ENCODE measurements around the gene LAMB1.
"Not testable (repeated sequence)": the region's sequence is repeated elsewhere in the genome, so short reads cannot be mapped to it uniquely, and the experiment has no call there.

Gene LAMB1

DNA sequence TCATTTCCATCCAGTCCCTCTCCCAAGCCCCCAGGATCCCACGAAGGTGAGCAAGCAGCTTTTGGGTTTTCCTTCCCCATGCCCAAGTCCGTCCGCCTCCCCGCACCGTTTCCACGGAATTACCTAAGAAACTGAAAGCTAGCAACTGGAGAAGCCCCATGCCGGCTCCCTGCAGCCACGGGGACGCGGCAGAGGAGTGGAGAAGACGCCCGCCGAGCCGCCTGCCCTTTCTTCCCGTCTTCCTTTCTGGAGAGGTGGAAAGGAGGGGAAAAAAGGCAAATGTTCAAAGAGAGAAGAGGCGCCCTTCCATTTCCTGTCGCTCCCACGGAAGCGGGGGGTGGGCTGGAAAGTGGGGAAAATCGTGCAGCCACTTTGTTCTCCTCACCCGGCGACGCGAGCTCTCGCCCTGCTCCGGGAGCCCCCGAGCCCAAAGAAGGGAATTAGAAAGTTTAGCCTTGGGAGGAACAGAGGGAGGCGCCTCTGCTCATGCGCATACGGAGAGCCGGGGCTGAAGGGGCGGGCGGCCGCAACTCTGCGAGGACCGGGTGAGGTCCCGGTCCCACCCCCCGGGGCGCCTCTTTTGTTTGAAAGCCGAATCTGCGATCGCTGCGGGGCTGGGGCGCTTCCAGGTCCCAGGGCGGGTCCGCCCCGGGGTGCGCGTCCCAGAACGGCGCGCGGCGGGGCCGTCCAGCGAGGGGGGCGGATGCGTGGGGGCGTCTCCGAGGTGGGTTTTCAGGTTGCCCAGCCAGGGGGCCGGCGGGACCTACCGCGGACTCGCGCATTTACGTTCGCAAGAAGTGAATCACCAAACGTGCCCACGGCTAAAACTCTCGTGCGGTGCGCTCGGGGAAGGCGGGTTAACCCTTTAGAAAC lies at the start of gene LAMB1:
TSS of gene LAMB1 (minus strand) at position 436 of the 873 bp plus-strand sequence. CDS start at position 160, 276 bp downstream.
- no peak for DNase-seq

DNA sequence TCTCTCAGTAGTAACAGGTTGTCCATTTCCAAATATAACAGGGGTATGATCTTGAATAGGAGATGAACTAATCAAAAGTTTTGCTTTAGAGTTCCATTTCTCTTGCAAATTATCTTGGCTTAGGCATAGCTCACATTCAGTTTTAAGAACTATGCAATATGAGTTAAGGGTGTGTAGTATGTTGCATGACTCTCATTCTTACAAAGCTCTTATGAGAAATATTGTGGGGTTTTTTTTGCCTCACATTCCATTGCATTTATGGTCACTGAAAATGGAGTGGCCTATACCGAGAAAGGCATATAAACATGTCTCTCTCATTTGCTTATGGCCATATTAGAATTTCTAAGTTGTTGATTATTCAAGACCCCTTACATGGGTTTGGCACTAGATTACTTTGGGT lies 48.5 kb upstream of the LAMB1 start:
- DNase-seq: no peak

DNA sequence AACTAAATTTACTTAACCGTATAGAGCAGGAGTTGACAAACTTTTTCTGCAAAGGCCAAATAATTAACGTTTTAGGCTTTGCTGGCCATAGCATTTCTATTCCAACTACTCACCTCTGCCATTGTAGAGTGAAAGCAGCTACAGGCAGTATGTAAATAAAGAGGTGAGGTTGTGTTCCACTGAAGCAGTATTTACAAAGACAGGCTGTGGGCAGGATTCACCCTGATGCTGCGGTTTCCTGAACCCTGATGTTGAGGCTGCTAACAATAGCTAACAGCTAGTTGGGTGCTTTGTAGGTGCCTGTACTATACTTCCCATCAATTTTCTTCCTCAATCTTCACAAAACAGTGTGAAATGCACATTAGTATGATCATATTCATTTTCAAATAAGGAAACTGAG lies 47.0 kb upstream of the LAMB1 start:
- DNase-seq: no peak

DNA sequence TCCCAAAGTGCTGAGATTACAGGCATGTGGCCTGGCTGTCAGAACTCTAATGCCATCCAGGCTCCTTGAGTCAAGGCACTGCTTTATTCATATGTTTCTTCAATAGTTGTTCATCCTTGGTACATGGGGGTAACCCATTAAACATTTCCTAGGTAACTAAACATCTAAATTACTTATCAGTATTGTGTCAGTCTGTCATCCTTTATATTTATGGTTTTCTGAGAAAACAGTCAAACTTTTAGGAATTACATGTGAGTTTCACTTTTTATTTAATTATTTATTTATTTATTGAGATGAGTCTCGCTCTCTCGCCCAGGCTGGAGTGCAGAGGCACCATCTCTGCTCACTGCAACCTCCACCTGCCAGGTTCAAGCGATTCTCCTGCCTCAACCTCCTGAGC lies 45.5 kb upstream of the LAMB1 start:
- no peak for DNase-seq

DNA sequence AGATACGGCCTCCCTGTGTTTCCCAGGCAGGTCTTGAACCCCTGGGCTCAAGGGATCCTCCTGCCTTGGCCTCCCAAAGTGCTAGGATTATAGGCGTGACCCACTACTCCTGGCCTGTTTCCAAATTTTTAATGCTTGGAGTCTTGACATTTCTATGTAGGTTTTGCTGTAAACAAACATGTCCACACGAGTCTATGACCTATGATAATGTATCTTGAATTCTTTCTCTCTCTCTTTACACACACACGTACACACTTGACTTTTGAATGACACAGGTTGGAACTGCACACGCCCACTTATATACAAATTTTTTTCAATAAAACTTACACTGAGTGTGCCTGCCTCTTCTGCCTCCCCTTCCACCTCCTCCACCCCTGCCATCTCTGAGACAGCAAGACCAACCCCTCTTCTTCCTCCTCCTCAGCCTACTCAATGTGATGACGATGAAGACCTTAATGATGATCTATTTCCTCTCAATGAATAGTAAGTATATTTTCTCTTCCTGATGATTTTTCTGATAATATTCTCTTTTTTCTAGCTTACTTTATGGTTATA lies 44.1 kb upstream of the LAMB1 start:
- DNase-seq: no peak

DNA sequence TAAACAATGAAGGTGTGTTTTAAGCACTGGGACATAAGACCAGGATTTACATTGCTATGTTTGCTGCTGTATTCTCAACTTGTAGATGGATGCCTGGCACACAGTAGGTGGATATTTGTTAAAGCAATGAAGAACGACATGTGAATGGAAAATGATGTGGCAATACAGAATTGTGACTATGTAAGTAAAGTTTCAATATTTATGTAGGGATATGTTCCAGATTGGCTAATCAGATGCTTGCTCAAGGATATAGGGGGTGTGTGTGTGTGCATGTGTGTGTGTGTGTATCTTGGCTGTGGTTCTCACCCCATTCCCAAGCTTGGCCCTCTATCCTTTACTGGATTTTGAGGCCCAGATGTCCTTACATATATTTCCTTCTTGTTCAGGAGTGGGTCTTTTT lies 42.7 kb upstream of the LAMB1 start:
- no peak for DNase-seq

DNA sequence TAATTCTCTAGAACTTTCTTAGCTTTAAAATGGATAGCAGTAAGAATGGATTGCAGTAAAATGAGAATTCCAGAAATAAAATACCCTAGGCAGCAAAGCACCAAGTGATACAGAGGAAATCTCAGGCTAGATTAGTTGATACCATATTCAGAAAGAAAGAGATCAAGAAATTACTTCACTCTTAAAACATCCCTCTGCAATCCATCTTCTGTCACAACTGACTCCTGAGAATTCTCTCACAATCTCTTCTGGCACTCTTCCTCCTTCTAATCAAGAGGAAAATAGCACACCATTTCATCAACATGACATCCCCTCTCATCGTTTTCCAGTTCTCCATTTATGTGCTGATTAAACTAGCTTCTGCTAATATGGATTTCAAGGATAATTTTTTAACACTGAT lies 42.2 kb upstream of the LAMB1 start:
- no peak for DNase-seq

DNA sequence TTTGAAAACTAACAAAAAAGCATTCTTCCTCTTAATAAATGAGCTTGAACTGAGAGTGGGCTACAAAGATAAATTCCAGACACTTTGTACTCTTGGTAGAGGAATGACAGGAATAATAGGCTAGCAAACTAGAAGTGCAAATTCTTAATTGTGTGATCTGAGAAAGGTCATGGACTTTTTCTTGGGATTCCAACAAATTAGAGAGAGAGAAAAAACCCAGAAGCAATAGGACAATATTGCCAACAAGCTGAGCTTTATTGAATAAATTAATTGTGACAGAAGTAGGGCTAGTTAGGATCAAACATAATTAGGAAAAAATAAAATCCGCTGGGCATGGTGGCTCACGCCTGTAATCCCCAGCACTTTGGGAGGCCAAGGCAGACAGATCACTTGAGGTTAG lies 41.4 kb upstream of the LAMB1 start:
- DNase-seq: no peak

DNA sequence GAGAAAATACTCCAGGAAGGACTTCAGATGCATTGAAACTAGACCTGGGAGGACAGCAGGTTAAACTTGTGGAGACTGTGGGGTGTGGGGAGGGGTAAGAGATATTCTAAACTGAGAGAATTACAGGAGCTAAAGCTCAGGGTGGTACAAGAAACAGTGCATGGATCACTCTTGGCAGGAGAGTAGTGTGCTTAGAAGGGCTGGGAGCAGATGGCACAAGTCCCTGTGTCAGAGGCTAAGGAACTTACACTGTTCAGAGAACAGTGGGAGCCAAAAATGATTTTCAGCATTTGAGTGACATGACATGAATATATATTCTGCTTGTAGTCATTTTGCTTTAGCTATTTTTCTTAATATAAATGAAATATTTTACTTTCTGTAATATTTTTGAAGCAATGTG lies 36.0 kb upstream of the LAMB1 start:
- DNase-seq: no peak

DNA sequence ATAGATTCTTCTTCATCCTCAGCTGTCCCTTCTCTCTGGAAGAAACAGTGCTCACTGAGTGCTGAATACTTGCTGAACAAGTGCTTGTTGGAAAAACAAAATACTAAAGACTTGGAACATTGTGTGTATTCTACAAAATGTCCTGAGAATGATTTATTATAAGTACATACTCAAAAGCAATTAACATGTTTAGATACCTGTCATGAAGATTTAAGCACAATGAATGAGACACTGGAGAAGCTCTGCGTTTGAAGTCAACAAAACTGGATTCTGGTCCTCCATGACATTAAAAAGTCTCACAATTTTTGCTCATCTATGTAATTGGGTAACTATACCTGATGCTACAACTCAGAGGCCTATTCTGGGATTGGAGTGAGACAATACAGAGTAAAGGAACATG lies 34.8 kb upstream of the LAMB1 start:
- no peak for DNase-seq

DNA sequence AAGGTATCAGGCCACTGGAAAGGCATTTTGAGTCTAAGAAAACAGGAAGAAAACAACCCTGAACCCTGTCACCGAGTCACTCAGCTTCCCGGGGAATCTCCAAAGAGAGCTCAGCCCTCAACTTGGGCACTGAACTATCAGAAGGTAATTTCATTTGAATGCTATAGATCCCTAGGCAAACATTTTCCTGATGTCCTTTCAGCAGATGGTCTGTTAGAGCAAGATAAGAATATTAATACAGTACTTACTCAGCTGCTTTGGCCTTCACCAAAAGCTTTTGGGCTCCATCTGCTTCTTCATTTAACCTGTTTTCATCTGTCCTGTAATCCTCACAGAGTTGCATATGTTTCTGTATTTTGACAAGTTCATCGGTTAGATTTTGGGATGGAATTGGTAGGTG lies 34.2 kb upstream of the LAMB1 start:
- DNase-seq: no peak

DNA sequence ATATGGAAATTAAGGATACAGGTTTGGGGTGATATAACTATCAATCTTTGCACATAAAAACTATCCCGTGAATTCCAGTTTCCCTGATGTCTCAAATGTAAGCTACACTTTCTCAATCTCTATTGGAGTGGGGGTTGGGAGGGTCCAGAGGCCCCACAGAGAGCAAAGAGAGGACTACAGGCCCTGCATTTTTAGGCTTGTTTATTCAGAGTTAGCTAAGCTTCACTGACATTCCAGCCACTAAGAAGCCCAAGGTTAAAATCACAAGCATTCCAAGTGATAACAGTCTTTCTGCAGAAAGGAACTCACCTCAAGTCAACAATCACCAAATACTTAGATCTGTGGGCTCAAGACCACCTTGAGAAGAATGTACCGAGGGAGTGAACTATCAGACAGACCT lies 31.6 kb upstream of the LAMB1 start:
- no peak for DNase-seq

DNA sequence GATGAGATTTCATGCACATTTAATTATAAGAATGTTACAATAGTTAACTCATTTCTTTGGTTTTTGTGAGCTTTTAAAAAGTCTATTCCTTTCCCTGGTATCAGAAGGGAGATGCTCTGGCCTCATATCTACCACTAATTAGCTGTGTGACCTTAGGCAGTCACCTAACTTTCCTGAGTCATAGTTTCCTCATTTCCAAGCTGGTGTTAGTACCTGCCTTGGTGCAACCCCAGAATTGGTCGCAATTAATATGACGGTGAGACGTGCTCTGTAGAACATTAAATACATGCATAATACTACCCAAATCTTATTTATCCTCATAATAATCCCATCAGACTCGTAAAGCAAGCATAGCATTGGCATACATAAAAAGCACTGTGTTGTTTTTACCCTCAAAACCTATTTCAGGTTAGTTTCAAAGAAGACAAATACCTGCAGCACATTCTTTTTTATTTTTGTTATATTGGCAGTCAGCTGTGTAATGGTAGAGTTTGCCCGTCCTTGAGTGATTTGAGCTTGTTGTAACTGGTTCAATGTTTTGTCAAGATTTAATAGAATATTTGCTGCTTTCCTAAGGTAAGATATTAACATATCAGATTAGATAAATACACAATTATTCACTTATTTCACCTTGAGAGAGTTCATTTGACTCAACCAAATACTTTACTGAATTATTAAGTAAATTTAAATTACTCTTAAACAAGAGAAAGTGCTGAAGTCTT lies 31.0 kb upstream of the LAMB1 start:
- no peak for DNase-seq

DNA sequence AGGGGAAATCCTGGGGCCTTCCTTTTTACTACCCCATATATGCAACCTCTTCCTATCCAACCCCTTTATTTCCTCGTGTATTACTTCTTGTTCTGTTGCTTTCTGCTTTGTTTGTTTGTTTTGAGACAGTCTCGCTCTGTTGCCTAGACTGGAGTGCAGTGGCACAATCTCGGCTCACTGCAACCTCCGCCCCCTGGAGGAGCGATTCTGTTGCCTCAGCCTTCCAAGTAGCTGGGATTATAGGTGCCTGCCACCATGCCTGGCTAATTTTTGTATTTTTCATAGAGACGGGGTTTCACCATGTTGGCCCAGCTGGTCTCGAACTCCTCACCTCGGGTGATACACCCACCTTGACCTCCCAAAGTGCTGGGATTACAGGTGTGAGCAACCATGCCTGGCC lies 30.3 kb upstream of the LAMB1 start:
- DNase-seq: not testable (repeated sequence)

DNA sequence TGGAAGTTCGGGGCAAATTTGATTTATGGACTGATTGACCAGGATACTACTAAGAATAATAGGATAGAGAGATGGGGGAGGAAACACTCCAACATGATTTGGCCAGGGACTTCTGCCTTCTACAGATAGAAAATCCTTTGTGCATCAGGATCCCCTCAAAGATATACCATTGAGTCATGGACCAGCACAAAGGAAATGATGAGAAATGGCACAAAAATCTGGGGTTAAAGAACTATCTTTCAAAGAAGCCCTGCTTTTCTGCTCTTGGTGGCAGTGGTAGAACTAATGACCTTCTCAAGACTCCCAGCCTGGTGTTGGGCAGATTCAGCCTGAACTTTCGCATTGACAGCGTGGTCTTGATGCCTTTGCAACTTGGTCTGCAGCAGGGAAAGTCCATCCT lies 27.6 kb upstream of the LAMB1 start:
- no peak for DNase-seq

DNA sequence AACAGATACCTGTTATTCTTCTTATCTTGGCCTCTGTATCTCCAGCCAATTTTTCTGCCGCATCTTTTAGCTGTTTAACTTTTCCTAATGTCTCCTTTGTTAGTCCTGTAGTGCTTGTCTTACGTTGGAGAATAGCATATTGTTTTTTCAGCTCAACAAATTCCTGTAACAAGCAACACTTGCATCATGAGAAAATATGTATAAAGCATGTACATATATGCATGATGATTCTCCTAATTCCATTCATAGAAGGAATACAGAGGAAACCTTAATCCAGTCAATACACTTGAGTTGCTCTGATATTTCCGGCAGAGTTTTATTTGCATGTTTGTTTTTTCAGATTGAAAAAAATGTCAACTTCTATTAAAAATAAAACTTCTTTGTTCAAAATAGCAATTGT lies 26.1 kb upstream of the LAMB1 start:
- DNase-seq: no peak

DNA sequence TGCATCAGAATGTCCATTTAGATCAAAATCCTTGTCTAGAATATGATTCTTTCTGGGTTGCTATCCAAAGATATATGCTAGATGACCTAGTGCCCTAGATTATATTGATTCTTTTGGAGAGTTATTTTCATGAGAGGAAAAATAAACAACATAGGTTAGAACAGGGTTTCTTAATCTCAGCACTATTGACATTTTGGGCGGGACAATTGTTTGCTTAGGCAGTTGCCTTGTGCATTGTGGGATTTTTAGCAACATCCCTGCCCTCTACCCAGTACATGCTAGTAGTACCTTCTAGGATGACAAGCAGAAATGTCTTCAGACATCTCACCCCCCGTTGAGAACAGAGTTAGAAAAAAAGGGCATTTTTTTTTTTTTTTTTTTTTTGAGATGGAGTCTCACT lies 25.1 kb upstream of the LAMB1 start:
- DNase-seq: no peak

DNA sequence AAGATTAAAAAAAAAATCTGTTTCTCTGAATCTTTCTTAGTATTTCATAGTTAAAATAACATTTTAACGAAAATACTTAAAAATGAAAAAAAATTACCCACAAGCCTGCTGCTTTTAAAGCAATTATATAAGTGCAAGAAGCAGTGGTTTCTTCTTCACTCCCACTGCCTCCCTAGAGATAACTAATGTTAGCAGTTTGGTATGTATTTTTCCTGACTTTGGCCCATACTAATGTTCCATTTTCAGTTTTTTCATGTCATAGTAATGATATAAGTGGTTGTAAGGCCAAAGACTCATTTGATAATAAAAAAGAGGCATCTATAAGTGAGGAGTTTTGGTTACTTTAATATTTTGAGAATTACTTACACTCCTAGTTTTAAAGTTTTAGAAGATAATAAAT lies 24.3 kb upstream of the LAMB1 start:
- DNase-seq: no peak

DNA sequence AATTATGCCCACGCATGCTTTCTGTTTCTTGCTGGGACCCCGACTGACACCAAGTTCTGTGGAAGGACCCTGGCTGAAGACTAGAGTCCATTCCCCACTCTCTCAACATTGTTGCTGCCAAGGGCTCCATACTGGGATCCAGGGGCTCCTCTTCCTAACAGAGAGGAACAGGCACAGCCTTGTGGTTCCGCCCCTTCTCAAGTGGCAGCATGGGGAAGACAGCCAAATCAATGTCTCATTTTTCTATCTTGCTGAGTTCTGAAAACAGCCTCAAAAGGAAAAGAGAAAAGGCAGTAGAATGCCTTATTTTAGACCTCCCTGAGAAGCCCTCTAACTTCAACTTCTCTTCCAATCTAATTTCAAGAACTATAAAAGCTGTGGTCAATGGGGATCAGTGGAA lies 23.7 kb upstream of the LAMB1 start:
- no peak for DNase-seq

DNA sequence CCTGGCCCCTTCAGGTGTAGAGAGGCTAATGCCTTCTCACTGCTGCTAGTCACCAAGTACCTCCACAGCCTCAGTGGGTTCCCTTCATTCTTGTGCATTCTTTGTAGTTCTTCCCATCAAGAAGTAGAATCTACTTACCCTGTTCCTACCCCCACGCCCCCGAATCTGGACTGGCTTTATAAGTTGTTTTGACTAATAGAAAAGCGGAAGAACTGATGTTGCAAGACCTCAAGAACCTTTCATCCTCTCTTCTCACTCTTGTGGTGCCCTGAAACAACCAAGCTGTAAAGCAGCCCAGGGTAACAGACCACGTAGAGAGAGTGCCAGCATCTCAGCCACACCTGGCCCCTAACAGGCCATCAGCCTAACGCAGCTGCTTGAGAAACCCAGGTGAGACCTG lies 23.2 kb upstream of the LAMB1 start:
- no peak for DNase-seq

DNA sequence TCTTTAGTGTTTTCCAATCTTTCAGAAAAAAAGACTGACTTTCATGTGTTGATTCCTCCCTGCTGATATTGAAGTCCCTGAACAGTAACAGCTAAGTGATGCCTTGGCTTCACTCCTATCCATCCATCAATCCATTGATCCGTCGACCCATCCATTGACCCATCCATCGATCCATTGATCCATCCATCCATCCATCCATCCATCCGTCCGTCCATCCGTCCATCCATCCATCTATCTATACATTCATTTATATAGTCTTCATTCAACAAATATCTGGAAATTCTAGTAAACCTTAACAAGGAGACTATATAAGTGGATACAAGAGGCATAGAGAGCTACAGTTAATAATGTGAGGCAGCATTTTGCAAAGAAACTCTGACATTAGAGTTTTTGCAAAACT lies 21.6 kb upstream of the LAMB1 start:
- no peak for DNase-seq

DNA sequence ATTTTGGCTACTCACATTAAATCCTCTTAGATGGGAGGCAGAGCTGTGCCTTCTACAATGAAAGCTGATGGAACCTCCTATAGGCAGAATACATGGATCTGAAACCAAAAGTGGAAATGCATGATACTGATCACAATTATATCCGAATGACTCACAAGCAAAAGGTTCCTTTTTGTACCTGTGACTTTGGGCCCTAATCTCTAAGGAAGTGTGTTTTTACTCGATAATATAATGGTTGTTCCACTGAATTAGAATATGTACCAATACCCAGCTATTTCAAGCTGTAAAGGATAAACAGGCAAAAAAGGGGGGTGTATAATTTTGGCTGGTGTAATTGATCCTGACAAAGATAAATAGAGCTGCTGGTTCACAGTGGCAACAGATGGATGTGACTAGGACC lies 17.6 kb upstream of the LAMB1 start:
- no peak for DNase-seq

DNA sequence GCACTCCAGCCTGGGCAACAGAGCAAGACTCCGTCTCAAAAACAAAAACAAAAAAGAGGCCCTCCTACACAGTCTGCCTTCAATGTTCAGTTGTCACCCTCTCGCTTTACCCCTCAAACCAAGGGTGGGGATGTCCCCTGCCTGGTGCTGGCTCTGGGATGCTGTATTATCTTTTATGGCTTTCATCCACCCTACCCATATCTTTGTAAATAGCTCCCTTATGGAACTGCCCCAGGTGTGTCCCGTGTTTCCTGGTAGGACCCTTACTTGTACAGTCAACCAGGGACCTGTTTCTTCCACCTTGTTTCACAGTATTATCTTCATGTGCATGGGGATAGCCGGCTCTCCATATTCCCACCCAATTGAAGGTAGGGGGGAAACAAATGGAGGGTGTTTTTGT lies 15.7 kb upstream of the LAMB1 start:
- no peak for DNase-seq

DNA sequence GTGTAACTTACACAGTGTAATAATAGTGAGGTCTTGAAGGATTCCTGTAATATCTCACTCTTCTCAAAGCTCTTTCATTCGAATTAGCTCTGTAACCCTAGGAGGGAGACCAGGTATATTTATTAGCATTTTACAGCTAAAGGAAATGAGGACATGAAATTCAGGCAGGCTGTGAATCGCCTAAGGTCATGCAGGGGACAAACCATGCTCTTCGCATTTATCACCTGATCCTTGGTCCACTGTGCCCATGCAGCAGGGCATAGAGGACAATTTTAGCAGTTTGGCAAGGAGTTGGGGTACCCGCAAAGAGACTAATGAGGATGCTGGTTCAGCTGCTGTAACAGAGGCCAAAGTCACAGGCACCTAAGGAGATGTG lies 14.8 kb upstream of the LAMB1 start:
- no peak for DNase-seq
